Activated CD8-positive, alpha-beta T cell treated with anti-CD3 and anti-CD28 coated beads, Interleukin-2, amount 10 ng/mL, durations not matched to agents 7 days and 5 days (primary cell): ENCODE data around the gene BBS4. TPM values are rescaled to one million over a fixed set of nuclear protein-coding genes. Genes with fewer than 3 reads are reported as not detected.
A peak's percentile ranks its signal among the peaks of the same experiment; 100 is the strongest.

Experiments used
- ATAC-seq: fragments of 150-1000 bp; cut with Tn5 transposase; one replicate; pipeline ENCODE4 v1.10.0; 2021; ENCODE audit warnings: moderate library complexity
- CTCF ChIA-PET: fragments of 350-600 bp; sonication (Branson Sonifier 250); formaldehyde crosslinking; loops from one replicate; lab custom pipeline; 2021; ENCODE audit warnings: antibody characterized with exemption; lab: Charles Lee
- POLR2A ChIA-PET: fragments of 350-600 bp; sonication (Branson Sonifier 250); formaldehyde crosslinking; loops from one replicate; lab custom pipeline; 2021; ENCODE audit warnings: antibody characterized with exemption; lab: Charles Lee
- DNase-seq: peaks from one replicate; pipeline ENCODE4 v3.0.0-alpha.2; 2020
- H3K27ac Mint-ChIP-seq: one replicate; pipeline ENCODE4 v1.8.0; 2021; ENCODE audit warnings: mild to moderate bottlenecking, mixed read lengths
- H3K27me3 Mint-ChIP-seq: one replicate; pipeline ENCODE4 v1.8.0; 2021; ENCODE audit warnings: low read depth, mixed read lengths
- H3K36me3 Mint-ChIP-seq: one replicate; pipeline ENCODE4 v1.8.0; 2021; ENCODE audit warnings: low read depth, mixed read lengths
- H3K4me1 Mint-ChIP-seq: one replicate; pipeline ENCODE4 v1.8.0; 2021; ENCODE audit warnings: low read depth, mixed read lengths
- H3K4me3 Mint-ChIP-seq: one replicate; pipeline ENCODE4 v1.8.0; 2021; ENCODE audit warnings: mild to moderate bottlenecking, mixed read lengths
- H3K9me3 Mint-ChIP-seq: one replicate; pipeline ENCODE4 v1.8.0; 2022; ENCODE audit warnings: mixed read lengths; ENCODE audit not compliant: insufficient read depth
- total RNA-seq, 2 experiments: library from RNA; stranded (reverse); gene quantifications; one replicate each; pipeline ENCODE4 v1.2.3, GENCODE V29; 2021

The BBS4 gene
- total RNA-seq, 2 experiments from 2014 or later = 9.2 to 11.6 TPM

GRCh38 chr15:72766025-72766424 lies 80.0 kb downstream of the BBS4 start:
- Mint-ChIP-seq H3K27ac (no peak overlapping the region), H3K36me3 (peaks cover 79% of the 10 kb centered on the region), H3K4me1 (peaks cover 8% of the 10 kb centered on the region), H3K4me3 (no peak overlapping the region), H3K9me3 (peaks cover 17% of the 10 kb centered on the region), H3K27me3 (no peaks in the 10 kb centered on the region)
- ATAC-seq (no peak), DNase-seq (no peak)
- POLR2A ChIA-PET = interaction anchor here (0.6 to 0.7 kb wide), 2 partner anchors 331 to 423 kb away, joined by 4 read pairs; no protein-coding TSS in a partner anchor
- CTCF ChIA-PET = interaction anchor here (3.1 kb wide), 1 partner anchor 44 kb away, joined by 16 read pairs; no protein-coding TSS in a partner anchor

DNA sequence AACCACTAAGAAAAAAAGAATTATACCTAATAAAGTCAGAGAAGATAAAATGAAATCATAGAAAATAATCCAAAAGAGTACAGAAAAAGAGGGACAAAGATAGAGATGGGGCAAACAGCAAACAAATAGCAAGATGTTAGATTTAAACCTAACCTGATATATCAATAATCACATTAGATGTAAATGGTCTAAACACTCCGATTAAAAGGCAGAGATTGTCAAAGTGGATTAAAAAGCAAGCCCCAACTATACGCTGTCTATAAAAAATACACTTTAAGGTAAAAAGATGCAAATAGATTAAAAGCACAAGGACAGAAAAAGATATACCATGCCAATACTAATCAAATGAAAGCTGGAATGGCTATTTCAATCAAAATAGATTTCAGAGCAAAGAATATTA lies 80.8 kb downstream of the BBS4 start:
- H3K4me3 Mint-ChIP-seq = no peak overlapping the region
- ChIA-PET POLR2A (no interaction called here), CTCF (interaction anchor here (1.3 to 3.1 kb wide), 3 partner anchors 17 to 45 kb away, joined by 3 to 16 read pairs (median 11); no protein-coding TSS in a partner anchor)
- peaks cover 79% of the 10 kb centered on the region for H3K36me3 Mint-ChIP-seq
- ATAC-seq (no peak), DNase-seq (no peak)
- peaks cover 17% of the 10 kb centered on the region for H3K9me3 Mint-ChIP-seq
- no peaks in the 10 kb centered on the region for H3K27me3 Mint-ChIP-seq
- peaks cover 6% of the 10 kb centered on the region for H3K4me1 Mint-ChIP-seq
- no peak overlapping the region for H3K27ac Mint-ChIP-seq

- H3K4me3 Mint-ChIP-seq = no peak overlapping the region
- peaks cover 75% of the 10 kb centered on the region for H3K36me3 Mint-ChIP-seq
- ChIA-PET POLR2A (no interaction called here), CTCF (no interaction called here)
- peaks cover 17% of the 10 kb centered on the region for H3K9me3 Mint-ChIP-seq
- no peaks in the 10 kb centered on the region for H3K27me3 Mint-ChIP-seq
- DNase-seq (no peak), ATAC-seq (no peak)
- H3K4me1 Mint-ChIP-seq = peaks cover 15% of the 10 kb centered on the region
- no peak overlapping the region for H3K27ac Mint-ChIP-seq
Measured at GRCh38 chr15:72770673-72771328, 84.8 kb downstream of the BBS4 start.

DNA sequence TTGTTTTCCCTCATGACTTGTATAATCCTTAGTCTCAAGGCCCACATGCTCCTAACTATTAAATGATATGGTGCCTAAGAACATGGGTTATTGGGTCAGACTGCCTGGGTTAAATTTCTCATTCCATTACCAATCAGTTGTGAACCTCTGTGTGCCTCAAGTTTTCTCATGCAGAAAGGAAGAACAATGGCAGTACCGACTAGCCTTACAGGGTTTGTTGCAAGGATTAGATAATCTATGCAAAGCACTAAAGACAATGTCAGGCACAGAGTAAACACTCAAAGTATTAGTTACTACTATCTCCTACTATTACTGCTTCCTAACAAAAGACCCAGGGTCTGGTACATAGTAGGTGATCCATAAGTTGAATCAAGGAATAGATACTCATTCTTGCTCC lies 85.3 kb downstream of the BBS4 start:
- no peak for DNase-seq
- H3K4me1 Mint-ChIP-seq = peaks cover 15% of the 10 kb centered on the region
- no peak overlapping the region for H3K4me3 Mint-ChIP-seq
- H3K9me3 Mint-ChIP-seq = peaks cover 17% of the 10 kb centered on the region
- peaks cover 73% of the 10 kb centered on the region for H3K36me3 Mint-ChIP-seq
- ChIA-PET CTCF (interaction anchor here (6.2 kb wide), 1 partner anchor 49 kb away, joined by 23 read pairs; no protein-coding TSS in a partner anchor), POLR2A (no interaction called here)
- no peak overlapping the region for H3K27ac Mint-ChIP-seq
- H3K27me3 Mint-ChIP-seq = no peaks in the 10 kb centered on the region
- no peak for ATAC-seq

DNA sequence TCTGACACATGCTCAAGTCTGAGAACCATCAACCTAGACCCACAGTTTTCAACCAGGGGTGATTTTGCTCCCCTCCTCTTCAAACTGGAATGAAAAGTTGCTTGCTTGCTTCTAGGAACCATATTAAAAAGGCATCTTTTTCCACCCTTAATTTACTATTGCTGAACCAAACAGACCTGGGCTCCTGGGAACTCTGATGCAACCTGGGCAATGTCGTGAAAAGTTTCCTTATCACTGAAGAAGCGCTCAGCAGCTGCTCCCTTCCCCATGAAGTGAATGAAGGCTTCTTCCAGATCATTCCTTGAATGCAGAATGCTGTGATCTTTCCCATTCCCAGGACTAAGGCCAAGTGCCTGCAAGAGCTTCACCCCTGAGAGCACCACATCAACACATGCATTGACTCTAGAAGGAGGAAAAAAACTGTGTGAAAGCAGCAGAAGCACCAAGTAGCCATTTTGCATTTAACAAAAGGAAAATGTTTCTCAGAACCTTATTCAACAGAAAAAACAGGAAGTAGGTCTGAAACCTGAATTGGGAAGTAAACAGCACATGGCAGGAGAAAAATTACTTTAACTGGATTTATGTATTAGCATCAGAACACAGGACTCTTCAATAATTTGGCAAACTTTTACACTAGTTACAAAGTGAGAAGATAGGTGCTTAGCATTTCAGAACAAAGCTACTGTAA lies 88.8 kb downstream of the BBS4 start:
- CTCF ChIA-PET = interaction anchor here (6.2 kb wide), 1 partner anchor 52 kb away, joined by 23 read pairs; no protein-coding TSS in a partner anchor
- DNase-seq = no peak
- Mint-ChIP-seq H3K9me3 (no peaks in the 10 kb centered on the region), H3K4me3 (no peak overlapping the region), H3K36me3 (peaks cover 58% of the 10 kb centered on the region), H3K27me3 (no peaks in the 10 kb centered on the region), H3K27ac (peak overlapping the region; percentile 30), H3K4me1 (peaks cover 27% of the 10 kb centered on the region)
- ATAC-seq = no peak
- POLR2A ChIA-PET = interaction anchor here (0.6 kb wide), 1 partner anchor 551 kb away, joined by 4 read pairs; no protein-coding TSS in a partner anchor

DNA sequence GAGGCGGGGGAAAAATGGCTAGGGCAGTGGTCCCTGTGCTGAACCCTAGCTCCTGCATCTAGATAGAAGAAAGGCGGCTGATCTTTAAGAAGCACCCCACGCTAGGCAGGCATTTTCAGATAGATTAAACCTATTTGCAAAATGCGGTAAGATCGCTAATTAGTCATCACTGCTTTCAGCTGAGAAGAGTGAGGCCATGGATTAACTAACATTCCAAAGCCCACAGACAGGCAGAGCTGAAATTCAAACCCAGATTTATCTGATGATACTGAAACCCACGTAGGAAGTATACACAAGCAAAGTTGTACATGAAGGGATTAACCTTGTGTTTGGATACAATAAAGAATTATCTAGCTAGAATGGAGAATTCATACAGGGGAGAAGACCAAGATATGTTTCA lies 92.8 kb downstream of the BBS4 start:
- Mint-ChIP-seq H3K36me3 (peaks cover 55% of the 10 kb centered on the region), H3K27ac (no peak overlapping the region), H3K9me3 (no peaks in the 10 kb centered on the region), H3K4me1 (peaks cover 40% of the 10 kb centered on the region), H3K27me3 (no peaks in the 10 kb centered on the region), H3K4me3 (no peak overlapping the region)
- no peak for DNase-seq
- POLR2A ChIA-PET = no interaction called here
- CTCF ChIA-PET = interaction anchor here (1.1 to 2.9 kb wide), 3 partner anchors 39 to 107 kb away, joined by 3 to 14 read pairs (median 7); no protein-coding TSS in a partner anchor
- ATAC-seq = no peak

DNA sequence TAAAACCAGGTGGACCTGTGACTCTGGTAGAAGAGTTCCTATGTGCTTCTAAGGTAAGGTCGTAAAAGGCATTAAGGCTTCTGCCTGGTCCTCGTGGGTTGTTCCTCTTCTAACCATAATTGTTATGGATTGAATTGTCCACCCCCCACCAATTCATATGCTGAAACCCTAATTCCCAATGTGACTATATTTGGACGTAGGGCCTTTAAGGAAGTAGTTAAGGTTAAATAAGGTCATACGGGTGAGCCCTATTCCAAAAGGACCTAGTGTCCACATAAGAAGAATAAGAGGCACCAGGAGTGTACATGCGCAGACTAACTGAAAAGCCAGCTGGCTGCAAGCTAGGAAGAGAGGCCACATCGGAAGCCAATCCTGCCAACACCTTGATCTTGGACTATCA lies 95.6 kb downstream of the BBS4 start:
- DNase-seq (no peak), ATAC-seq (no peak)
- ChIA-PET POLR2A (no interaction called here), CTCF (interaction anchor here (1.9 kb wide), 1 partner anchor 60 kb away, joined by 9 read pairs; no protein-coding TSS in a partner anchor)
- Mint-ChIP-seq H3K27me3 (no peaks in the 10 kb centered on the region), H3K4me1 (peaks cover 49% of the 10 kb centered on the region), H3K4me3 (peak overlapping the region; percentile 86), H3K27ac (no peak overlapping the region), H3K9me3 (no peaks in the 10 kb centered on the region), H3K36me3 (peaks cover 41% of the 10 kb centered on the region)

GRCh38 chr15:72782274-72783003 lies 96.4 kb downstream of the BBS4 start:
- Mint-ChIP-seq H3K27ac (peak overlapping the region; percentile 95), H3K27me3 (no peaks in the 10 kb centered on the region), H3K9me3 (no peaks in the 10 kb centered on the region), H3K4me3 (peak overlapping the region; percentile 86), H3K4me1 (peaks cover 58% of the 10 kb centered on the region), H3K36me3 (peaks cover 41% of the 10 kb centered on the region)
- POLR2A ChIA-PET = interaction anchor here (0.6 to 1.5 kb wide), 4 partner anchors 9 to 850 kb away, joined by 3 to 6 read pairs (median 4); no protein-coding TSS in a partner anchor
- CTCF ChIA-PET = interaction anchor here (1.3 to 1.9 kb wide), 3 partner anchors 42 to 60 kb away, joined by 3 to 9 read pairs (median 4); no protein-coding TSS in a partner anchor
- no peak for DNase-seq
- no peak for ATAC-seq

GRCh38 chr15:72783004-72783639 lies 97.1 kb downstream of the BBS4 start:
- POLR2A ChIA-PET = interaction anchor here (0.5 to 1.6 kb wide), 7 partner anchors 10 to 849 kb away, joined by 3 to 6 read pairs (median 3); no protein-coding TSS in a partner anchor
- ATAC-seq = peak; percentile 17
- H3K9me3 Mint-ChIP-seq = no peaks in the 10 kb centered on the region
- peaks cover 60% of the 10 kb centered on the region for H3K4me1 Mint-ChIP-seq
- peak; percentile 61 for DNase-seq
- CTCF ChIA-PET = interaction anchor here (1.0 to 2.2 kb wide), 5 partner anchors 12 to 183 kb away, joined by 3 to 12 read pairs (median 4); no protein-coding TSS in a partner anchor
- peak overlapping the region; percentile 95 for H3K27ac Mint-ChIP-seq
- H3K36me3 Mint-ChIP-seq = peaks cover 36% of the 10 kb centered on the region
- peak overlapping the region; percentile 86 for H3K4me3 Mint-ChIP-seq
- H3K27me3 Mint-ChIP-seq = no peaks in the 10 kb centered on the region

DNA sequence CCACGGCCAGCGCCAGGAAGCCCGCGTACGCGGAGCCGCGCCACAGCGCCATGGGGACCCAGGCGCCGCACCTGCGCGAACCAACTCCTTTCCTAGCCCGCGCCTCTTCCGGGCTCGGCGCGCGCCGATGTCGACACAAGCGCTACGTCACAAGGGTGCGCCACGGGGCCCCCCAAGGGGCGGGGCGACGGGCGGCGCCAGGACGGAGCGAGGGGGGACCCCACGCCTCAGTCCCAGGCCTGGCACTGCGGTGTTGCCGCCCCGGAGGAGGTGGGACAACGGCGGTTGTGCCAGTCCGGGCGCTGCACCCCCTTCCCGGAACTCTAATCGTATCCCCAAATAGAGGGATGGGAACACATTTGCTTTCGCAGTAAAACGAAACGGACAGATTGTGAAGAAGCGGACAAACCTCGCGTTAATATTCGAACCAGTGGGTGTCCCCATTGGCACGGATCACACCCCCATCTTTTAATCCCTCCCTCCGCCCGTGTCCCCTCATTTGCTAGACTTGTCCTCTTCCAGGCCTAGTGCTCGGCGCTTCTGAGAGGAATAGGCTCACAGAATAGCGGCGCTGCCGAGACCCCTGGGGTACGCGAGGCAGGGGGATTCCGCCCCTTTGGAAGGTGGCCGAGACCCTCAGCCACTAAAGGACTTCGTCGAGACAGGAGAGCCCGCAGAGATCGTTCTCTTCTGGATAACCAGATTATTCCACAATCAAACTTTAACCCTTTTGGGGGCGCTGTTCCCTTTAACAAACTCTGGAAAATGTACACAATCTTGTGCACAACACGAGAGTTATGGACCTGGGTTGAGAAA lies 97.8 kb downstream of the BBS4 start, which contains the start of gene ADPGK:
Gene ADPGK, minus strand, starts transcription at position 119 of the 816 bp plus-strand sequence. Its CDS starts 67 bp downstream, at position 52.
- peak; percentile 93 for DNase-seq
- peaks cover 55% of the 10 kb centered on the region for H3K4me1 Mint-ChIP-seq
- H3K27ac Mint-ChIP-seq = peak within 1 kb of the TSS; percentile 95
- H3K4me3 Mint-ChIP-seq = peak within 1 kb of the TSS; percentile 86
- CTCF ChIA-PET = interaction anchor here (0.6 to 3.8 kb wide), 10 partner anchors 10 to 481 kb away, joined by 3 to 21 read pairs (median 4); partner anchors contain the start of genes BBS4 and HIGD2B
- POLR2A ChIA-PET = interaction anchor here (0.5 to 1.6 kb wide), 7 partner anchors 10 to 821 kb away, joined by 3 to 6 read pairs (median 4); no protein-coding TSS in a partner anchor
- no peaks in the 10 kb centered on the region for H3K27me3 Mint-ChIP-seq
- H3K9me3 Mint-ChIP-seq = no peaks in the 10 kb centered on the region
- H3K36me3 Mint-ChIP-seq = peaks cover 28% of the 10 kb centered on the region
- ATAC-seq = peak; percentile 85
